OCI-LY7 (cell line): ENCODE data around the gene NXN. TPM values are rescaled to one million over a fixed set of nuclear protein-coding genes. Genes with fewer than 3 reads are reported as not detected.
"Not testable (repeated sequence)": the region's sequence is repeated elsewhere in the genome, so short reads cannot be mapped to it uniquely, and the experiment has no call there.

Source experiments
- BruUV-seq: library from RNA; stranded (reverse); fragments of 400-500 nt; replicated peaks from 2 replicates; lab custom pipeline; 2021; lab: Mats Ljungman, UMichigan
- CTCF ChIA-PET: fragments of 300-600 bp; sonication (Branson Sonifier 250); formaldehyde crosslinking; loops from one replicate; lab custom pipeline; 2022; ENCODE audit warnings: antibody characterized with exemption; ENCODE audit not compliant: unreplicated experiment; lab: Charles Lee
- POLR2A ChIA-PET: fragments of 300-600 bp; sonication (Branson Sonifier 250); formaldehyde crosslinking; loops from one replicate; lab custom pipeline; 2022; ENCODE audit warnings: antibody characterized with exemption; lab: Charles Lee
- DNase-seq: peaks from one replicate; pipeline ENCODE4 v3.0.0-alpha.2; 2015; ENCODE audit warnings: low spot score
- H2AFZ ChIP-seq: fragments of 200-600 bp; sonication (generic), shearing (Covaris generic); 2 replicates; pipeline ENCODE4 v1.6.1; 2014; ENCODE audit warnings: mild to moderate bottlenecking, antibody characterized with exemption, low read length, moderate library complexity
- H3K27ac ChIP-seq: fragments of 200-600 bp; sonication (generic); 2 replicates; pipeline ENCODE4 v1.5.1; 2014; ENCODE audit warnings: mixed run types, low read depth, mild to moderate bottlenecking, moderate library complexity, low read length, inconsistent platforms; ENCODE audit not compliant: poor library complexity, severe bottlenecking
- H3K36me3 ChIP-seq: fragments of 200-600 bp; sonication (generic); 2 replicates; pipeline ENCODE4 v1.6.1; 2014; ENCODE audit warnings: mild to moderate bottlenecking, antibody characterized with exemption, low read length, moderate library complexity, mixed read lengths; ENCODE audit not compliant: insufficient read depth
- H3K4me1 ChIP-seq: fragments of 200-600 bp; sonication (generic); 2 replicates; pipeline ENCODE4 v1.5.1; 2014; ENCODE audit warnings: mild to moderate bottlenecking, low read length; ENCODE audit not compliant: insufficient read depth, poor library complexity, severe bottlenecking
- H3K4me2 ChIP-seq: fragments of 200-600 bp; sonication (generic); 2 replicates; pipeline ENCODE4 v1.6.1; 2014; ENCODE audit warnings: mild to moderate bottlenecking, low read length
- H3K4me3 ChIP-seq: fragments of 200-600 bp; sonication (generic); 2 replicates; pipeline ENCODE4 v1.5.1; 2014; ENCODE audit warnings: mild to moderate bottlenecking, low read depth, low read length; ENCODE audit not compliant: poor library complexity, severe bottlenecking
- H3K79me2 ChIP-seq: fragments of 200-600 bp; sonication (generic); 2 replicates; pipeline ENCODE4 v1.6.1; 2016; ENCODE audit warnings: low read depth, mild to moderate bottlenecking, low read length, moderate library complexity, mixed read lengths; ENCODE audit not compliant: insufficient read depth
- H3K9me2 ChIP-seq: fragments of 200-600 bp; sonication (generic); 2 replicates; pipeline ENCODE4 v1.6.1; 2016; ENCODE audit warnings: mild to moderate bottlenecking, low read length, mixed read lengths; ENCODE audit not compliant: insufficient read depth
- H3K9me3 ChIP-seq: fragments of 200-600 bp; sonication (generic); 2 replicates; pipeline ENCODE4 v1.6.1; 2014; ENCODE audit warnings: mild to moderate bottlenecking, mixed run types, low read length, mixed read lengths
- H4K20me1 ChIP-seq: fragments of 200-600 bp; sonication (generic); 2 replicates; pipeline ENCODE4 v1.6.1; 2014; ENCODE audit warnings: mild to moderate bottlenecking, antibody characterized with exemption, low read length, moderate library complexity, mixed read lengths; ENCODE audit not compliant: insufficient read depth
- EZH2phosphoT487 ChIP-seq: fragments of 200-600 bp; sonication (generic); IDR thresholded peaks from 2 replicates; pipeline ENCODE4 v1.6.1; 2018; ENCODE audit warnings: low read depth, borderline replicate concordance, mild to moderate bottlenecking, mixed run types, antibody characterized with exemption, low read length, moderate library complexity, mixed read lengths
- intact Hi-C: fragments of 100-400 bp; cut with micrococcal nuclease; formaldehyde crosslinking; loops from one replicate; pipeline ENCODE4 v1.10.0; 2022; ENCODE audit not compliant: unreplicated experiment
- total RNA-seq, 2 experiments: library from RNA; depleted of rRNA in 1 of 2; stranded (reverse); fragments of >200 nt in 1 of 2; shearing (Covaris generic) in 1 of 2; gene quantifications; 2 replicates each; pipeline ENCODE4 v1.2.3, GENCODE V29; 2014 to 2022
- TF ChIP-seq, protein P1 (sequence below): fragments of 200-600 bp; sonication (generic); conservative IDR thresholded peaks from 2 replicates; pipeline ENCODE4 v1.5.1; 2014; ENCODE audit warnings: mild to moderate bottlenecking, antibody characterized with exemption, low read length, moderate library complexity, mixed read lengths

NXN gene
- total RNA-seq, 2 experiments from 2014 or later = 1.3 to 2.8 TPM

- H3K9me2 ChIP-seq = no peaks in the 10 kb centered on the region
- intact Hi-C loops = no loop called here
- no peaks in the 10 kb centered on the region for H3K9me3 ChIP-seq
- no TSS peak for BruUV-seq
- no peaks in the 10 kb centered on the region for H3K4me1 ChIP-seq
- H3K27ac ChIP-seq = no peak overlapping the region
- POLR2A ChIA-PET = no interaction called here
- H3K79me2 ChIP-seq = no peaks in the 10 kb centered on the region
- no peaks in the 10 kb centered on the region for H3K36me3 ChIP-seq
- no peak overlapping the region for H3K4me2 ChIP-seq
- H4K20me1 ChIP-seq = no peaks in the 10 kb centered on the region
- no peak for DNase-seq
- CTCF ChIA-PET = no interaction called here
- no peak overlapping the region for H2AFZ ChIP-seq
- H3K4me3 ChIP-seq = no peak overlapping the region
- no peak for TF ChIP-seq EZH2phosphoT487
- TF ChIP-seq, protein P1, sequence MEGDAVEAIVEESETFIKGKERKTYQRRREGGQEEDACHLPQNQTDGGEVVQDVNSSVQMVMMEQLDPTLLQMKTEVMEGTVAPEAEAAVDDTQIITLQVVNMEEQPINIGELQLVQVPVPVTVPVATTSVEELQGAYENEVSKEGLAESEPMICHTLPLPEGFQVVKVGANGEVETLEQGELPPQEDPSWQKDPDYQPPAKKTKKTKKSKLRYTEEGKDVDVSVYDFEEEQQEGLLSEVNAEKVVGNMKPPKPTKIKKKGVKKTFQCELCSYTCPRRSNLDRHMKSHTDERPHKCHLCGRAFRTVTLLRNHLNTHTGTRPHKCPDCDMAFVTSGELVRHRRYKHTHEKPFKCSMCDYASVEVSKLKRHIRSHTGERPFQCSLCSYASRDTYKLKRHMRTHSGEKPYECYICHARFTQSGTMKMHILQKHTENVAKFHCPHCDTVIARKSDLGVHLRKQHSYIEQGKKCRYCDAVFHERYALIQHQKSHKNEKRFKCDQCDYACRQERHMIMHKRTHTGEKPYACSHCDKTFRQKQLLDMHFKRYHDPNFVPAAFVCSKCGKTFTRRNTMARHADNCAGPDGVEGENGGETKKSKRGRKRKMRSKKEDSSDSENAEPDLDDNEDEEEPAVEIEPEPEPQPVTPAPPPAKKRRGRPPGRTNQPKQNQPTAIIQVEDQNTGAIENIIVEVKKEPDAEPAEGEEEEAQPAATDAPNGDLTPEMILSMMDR = no peak
Measured at GRCh38 chr17:953767-954166, 25.8 kb downstream of the NXN start.

DNA sequence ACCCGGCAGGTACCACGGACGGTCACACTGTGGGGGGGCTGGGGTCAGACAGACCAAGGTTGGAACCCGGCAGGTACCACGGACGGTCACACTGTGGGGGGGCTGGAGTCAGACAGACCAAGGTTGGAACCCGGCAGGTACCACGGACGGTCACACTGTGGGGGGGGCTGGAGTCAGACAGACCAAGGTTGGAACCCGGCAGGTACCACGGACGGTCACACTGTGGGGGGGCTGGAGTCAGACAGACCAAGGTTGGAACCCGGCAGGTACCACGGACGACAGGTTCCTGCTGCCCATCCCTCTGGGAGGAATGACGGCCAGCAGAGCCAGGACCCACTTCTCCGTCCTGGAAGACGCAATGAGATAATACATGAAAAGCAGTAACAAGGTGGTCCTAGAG, 27.0 kb downstream of the NXN start:
- BruUV-seq, intact Hi-C loops, H4K20me1 ChIP-seq, H3K27ac ChIP-seq, DNase-seq, H3K36me3 ChIP-seq, H3K79me2 ChIP-seq, CTCF ChIA-PET, H3K4me1 ChIP-seq, POLR2A ChIA-PET, H3K4me2 ChIP-seq, H2AFZ ChIP-seq, H3K9me2 ChIP-seq, H3K4me3 ChIP-seq, H3K9me3 ChIP-seq: not testable (repeated sequence)

DNA sequence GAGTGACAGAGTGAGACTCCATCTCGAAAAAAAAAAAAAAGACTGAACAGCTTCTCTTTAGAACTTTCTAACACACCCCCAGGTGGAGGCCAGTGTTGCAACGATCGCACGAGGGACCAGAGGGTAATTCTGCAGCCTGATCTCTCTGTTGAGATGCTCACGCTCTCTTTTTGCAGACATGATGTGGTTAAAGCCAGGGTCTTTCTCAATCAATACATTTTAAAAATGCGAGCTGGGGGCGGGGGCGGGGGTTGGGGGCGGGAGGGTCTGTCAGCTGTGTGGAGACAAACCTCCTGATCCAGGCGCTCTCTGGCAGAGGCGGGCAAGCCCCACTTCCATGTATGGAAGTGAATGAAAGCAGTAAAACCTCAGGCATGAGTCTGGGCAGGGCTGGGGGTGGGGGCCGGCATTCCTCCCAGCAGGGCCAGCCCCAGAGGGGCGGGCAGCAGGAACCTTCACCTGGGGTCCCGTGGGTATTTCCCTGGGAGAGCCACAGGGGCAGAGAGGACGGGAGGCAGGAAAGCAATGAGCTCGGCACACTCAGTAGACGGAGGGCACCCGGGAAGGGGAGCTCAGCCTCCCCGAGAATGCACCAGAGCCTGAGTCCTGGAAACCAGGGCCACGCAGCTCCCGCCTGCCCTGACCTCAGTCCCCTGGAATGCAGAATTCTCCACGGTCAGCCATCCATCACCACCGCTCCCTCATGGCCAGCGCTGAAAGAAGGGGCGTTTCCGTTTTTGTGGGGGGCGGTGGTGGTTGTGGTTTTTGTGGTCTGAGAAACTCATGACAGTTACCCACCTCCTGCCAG, 28.0 kb downstream of the NXN start:
- Histone ChIP-seq H3K4me2 (no peak overlapping the region), H3K9me2 (no peaks in the 10 kb centered on the region), H3K9me3 (no peaks in the 10 kb centered on the region), H3K36me3 (no peaks in the 10 kb centered on the region), H4K20me1 (no peaks in the 10 kb centered on the region), H3K4me3 (no peak overlapping the region), H3K27ac (no peak overlapping the region), H3K4me1 (no peaks in the 10 kb centered on the region), H2AFZ (no peak overlapping the region), H3K79me2 (no peaks in the 10 kb centered on the region)
- intact Hi-C loops = no loop called here
- TF ChIP-seq, protein P1 = no peak
- TF ChIP-seq EZH2phosphoT487 = no peak
- no peak for DNase-seq
- POLR2A ChIA-PET = no interaction called here
- CTCF ChIA-PET = no interaction called here
- BruUV-seq = no TSS peak
